ENCODE results near the gene MFSD1. TPM values are rescaled to one million over a fixed set of nuclear protein-coding genes. Genes with fewer than 3 reads are reported as not detected.

Gene MFSD1
- total RNA-seq, result 32.7 and 37.0 TPM in 2 replicates

DNA sequence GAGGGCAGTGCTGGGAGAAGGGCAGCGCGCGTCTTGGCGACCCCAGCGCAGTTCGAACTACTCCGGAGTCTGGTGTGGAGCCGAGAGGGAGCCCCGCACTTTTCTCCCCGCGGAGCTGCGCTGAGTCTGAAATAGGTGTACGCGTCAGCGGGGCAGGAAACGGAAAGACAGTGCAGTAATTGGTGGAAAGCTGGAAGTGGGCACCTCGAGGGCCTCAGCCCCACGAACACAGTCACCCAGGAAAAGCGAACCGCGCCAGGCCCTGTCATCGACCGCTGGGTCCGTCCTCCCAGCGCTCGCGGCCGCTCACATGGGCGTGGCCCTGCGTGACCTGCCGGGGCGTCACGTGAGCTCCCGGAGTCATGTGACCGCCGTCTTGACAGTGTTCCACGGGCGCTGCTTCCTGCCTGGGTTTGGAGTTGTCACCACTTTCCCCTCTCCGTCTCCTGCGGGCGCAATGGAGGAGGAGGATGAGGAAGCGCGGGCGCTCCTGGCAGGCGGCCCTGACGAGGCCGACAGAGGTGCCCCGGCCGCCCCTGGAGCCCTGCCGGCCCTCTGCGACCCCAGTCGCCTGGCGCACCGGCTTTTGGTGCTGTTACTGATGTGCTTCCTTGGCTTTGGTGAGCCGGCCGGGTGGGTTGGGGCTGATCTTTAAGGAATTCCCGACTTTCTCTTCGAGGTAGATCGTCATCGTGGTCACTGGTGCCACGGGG, at the start of gene MFSD1:
MFSD1 (plus strand) TSS at position 359 of the 713 bp plus-strand sequence; CDS start at position 458, 99 bp downstream.

Other genes starting within 250 kb of the MFSD1 start
- gene MLF1, start 230.9 kb upstream of the MFSD1 start, total RNA-seq, result 6.1 and 6.6 TPM in 2 replicates
- gene GFM1, start 157.5 kb upstream of the MFSD1 start, total RNA-seq, result 30.3 and 34.1 TPM in 2 replicates
- 75.5 and 81.5 TPM in 2 replicates for gene LXN, start 129.4 kb upstream of the MFSD1 start, total RNA-seq
- gene RARRES1, start 69.6 kb upstream of the MFSD1 start, total RNA-seq, result 23.5 and 36.8 TPM in 2 replicates